ENCODE results near the gene PSME1. TPM values are rescaled to one million over a fixed set of nuclear protein-coding genes. Genes with fewer than 3 reads are reported as not detected.

PSME1 gene
- total and polyA plus RNA-seq, 2 donors (not counting 3 experiments of a cell fraction or from before 2014, with no cell fraction given), result 98.1 to 135 TPM

DNA sequence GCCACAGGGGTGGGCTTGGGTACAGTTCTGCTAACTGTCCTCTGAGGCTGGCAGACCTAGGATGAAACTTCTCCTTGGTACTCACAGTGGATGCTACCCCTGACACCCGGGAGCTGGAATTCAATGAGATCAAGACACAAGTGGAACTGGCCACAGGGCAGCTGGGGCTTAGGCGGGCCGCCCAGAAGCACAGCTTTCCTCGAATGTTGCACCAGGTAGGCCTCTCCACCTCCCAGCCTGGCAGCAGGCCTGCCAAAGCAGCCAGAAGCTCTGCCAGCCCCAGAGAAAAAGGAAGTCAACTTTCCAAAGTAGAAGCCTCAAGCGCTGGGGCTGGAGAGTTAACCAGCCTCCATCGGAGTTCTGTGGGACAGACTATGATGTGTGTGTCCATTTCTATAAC lies 18.8 kb upstream of the PSME1 start:
- no TSS peak for BruUV-seq (replicated peaks)
- CTCF ChIA-PET, result interaction anchor here (1.0 to 3.3 kb wide), 4 partner anchors 9 to 59 kb away, joined by 4 to 10 read pairs (median 7); partner anchors contain the start of genes IRF9 and PSME1

More for the DNA sequence above, 18.8 kb upstream of the PSME1 start:
- Histone ChIP-seq H3K4me2 (ENCODE audit: insufficient read depth, low read length) (no peak overlapping the region), H3K27me3 (ENCODE audit: control insufficient read depth in 2 of 2, insufficient read depth in 2 of 2, low read length in 2 of 2) (no peaks in the 10 kb centered on the region), H3K4me3 (replicated peaks in 1 of 3; ENCODE audit: insufficient read depth in 1 of 3, low read depth in 1 of 3, low read length in 3 of 3) (no peak overlapping the region), H3K79me2 (ENCODE audit: control insufficient read depth, insufficient read depth, low read length) (no peaks in the 10 kb centered on the region), H3K9me1 (replicated peaks; ENCODE audit: control insufficient read depth, extremely low read depth, insufficient read depth, low read length) (no peaks in the 10 kb centered on the region), H3K27ac (ENCODE audit: insufficient read depth, low read depth, low read length) (no peak overlapping the region), H3K4me1 (ENCODE audit: control insufficient read depth, extremely low read depth, insufficient read depth, low read length) (peaks cover 13% of the 10 kb centered on the region), H4K20me1 (replicated peaks; ENCODE audit: control insufficient read depth, extremely low read depth, insufficient read depth, low read length) (no peaks in the 10 kb centered on the region), H3K9ac (replicated peaks; ENCODE audit: extremely low read depth, insufficient read depth, low read length) (no peak overlapping the region), H3K36me3 (ENCODE audit: control insufficient read depth in 2 of 2, extremely low read depth in 1 of 2, insufficient read depth in 2 of 2, low read length in 2 of 2) (peaks cover 8 to 25% of the 10 kb centered on the region in 2 experiments), H3K9me3 (replicated peaks; ENCODE audit: control insufficient read depth, insufficient read depth, low read length) (no peaks in the 10 kb centered on the region), H2AFZ (ENCODE audit: low read depth, low read length) (no peak overlapping the region)
- dilution Hi-C loops (cut with MboI; ENCODE audit: extremely low pct_ligation_motif_present, low sequenced_read_pairs), result no loop called here
- no peak for TF ChIP-seq GATA2 (IDR thresholded peaks at IDR 0.05; ENCODE audit: insufficient read depth, insufficient read length, low read depth, low read length)
- no peak for TF ChIP-seq FOS (IDR thresholded peaks at IDR 0.05; ENCODE audit: borderline replicate concordance, insufficient read depth, low read length)
- TF ChIP-seq, protein P1, sequence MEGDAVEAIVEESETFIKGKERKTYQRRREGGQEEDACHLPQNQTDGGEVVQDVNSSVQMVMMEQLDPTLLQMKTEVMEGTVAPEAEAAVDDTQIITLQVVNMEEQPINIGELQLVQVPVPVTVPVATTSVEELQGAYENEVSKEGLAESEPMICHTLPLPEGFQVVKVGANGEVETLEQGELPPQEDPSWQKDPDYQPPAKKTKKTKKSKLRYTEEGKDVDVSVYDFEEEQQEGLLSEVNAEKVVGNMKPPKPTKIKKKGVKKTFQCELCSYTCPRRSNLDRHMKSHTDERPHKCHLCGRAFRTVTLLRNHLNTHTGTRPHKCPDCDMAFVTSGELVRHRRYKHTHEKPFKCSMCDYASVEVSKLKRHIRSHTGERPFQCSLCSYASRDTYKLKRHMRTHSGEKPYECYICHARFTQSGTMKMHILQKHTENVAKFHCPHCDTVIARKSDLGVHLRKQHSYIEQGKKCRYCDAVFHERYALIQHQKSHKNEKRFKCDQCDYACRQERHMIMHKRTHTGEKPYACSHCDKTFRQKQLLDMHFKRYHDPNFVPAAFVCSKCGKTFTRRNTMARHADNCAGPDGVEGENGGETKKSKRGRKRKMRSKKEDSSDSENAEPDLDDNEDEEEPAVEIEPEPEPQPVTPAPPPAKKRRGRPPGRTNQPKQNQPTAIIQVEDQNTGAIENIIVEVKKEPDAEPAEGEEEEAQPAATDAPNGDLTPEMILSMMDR (IDR thresholded peaks at IDR 0.05; ENCODE audit: extremely low read depth in 1 of 2, insufficient read depth in 1 of 2, low read depth in 1 of 2, low read length in 2 of 2), result no peak
- TF ChIP-seq, protein P2, sequence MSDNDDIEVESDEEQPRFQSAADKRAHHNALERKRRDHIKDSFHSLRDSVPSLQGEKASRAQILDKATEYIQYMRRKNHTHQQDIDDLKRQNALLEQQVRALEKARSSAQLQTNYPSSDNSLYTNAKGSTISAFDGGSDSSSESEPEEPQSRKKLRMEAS (IDR thresholded peaks at IDR 0.05; ENCODE audit: insufficient read depth, insufficient read length), result no peak
- TF ChIP-seq POLR2A (IDR thresholded peaks at IDR 0.05; ENCODE audit: low read depth, low read length), result no peak
- TF ChIP-seq EZH2 (IDR thresholded peaks at IDR 0.05; ENCODE audit: borderline replicate concordance, low read depth, low read length, severe bottlenecking), result no peak
- TF ChIP-seq MYC (IDR thresholded peaks at IDR 0.05; ENCODE audit: low read depth, low read length), result no peak
- no peak for TF ChIP-seq POLR2AphosphoS5 (IDR thresholded peaks at IDR 0.05; ENCODE audit: insufficient read depth, low read depth, low read length)
- no peak for TF ChIP-seq JUN (IDR thresholded peaks at IDR 0.05; ENCODE audit: borderline replicate concordance, insufficient read depth, insufficient read length, low read depth)
- intact Hi-C loops (cut with micrococcal nuclease), result no loop called here
- no peak for FAIRE-seq
- no peak for DNase-seq (ENCODE audit: low read depth, low spot score)
- POLR2A ChIA-PET, result interaction anchor here (1.6 kb wide), 1 partner anchor 24 kb away, joined by 4 read pairs; the partner anchor contains the start of gene EMC9

All from endothelial cell of umbilical vein (primary cell).